ENCODE data around the gene SYT9. TPM values are rescaled to one million over a fixed set of nuclear protein-coding genes. Genes with fewer than 3 reads are reported as not detected.

The SYT9 gene
- total and polyA plus RNA-seq, 9 of the 15 experiments (the other 6 are each of a cell fraction or from before 2014, with no cell fraction given): 0.01 TPM; not detected in 8

DNA sequence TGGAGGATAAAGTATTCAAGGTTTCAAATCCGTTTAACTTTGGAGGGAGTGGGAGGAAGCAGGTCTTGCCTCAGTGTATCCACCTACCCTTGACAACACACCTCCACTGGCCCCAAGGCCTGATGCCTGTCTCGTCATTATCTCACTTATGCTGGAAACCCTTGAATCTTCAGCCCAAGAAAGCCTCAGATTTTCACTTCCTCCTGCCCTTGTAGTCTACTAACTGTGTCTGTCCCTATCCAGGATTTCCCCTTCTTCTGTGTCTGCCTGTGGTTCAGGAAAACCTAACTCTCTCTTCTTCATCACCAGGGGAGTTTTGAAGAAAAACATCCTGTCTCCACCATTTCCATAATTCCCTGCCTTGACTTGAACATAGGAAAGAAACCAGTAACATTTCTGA, 56.1 kb downstream of the SYT9 start:
- no peak for TF ChIP-seq GABPB1 (CRISPR knock-in tag; IDR thresholded peaks at IDR 0.05)
- TF ChIP-seq NONO (IDR thresholded peaks at IDR 0.05; ENCODE audit: low read depth in 2 of 2, low read length in 1 of 2): no peak
- no peak for TF ChIP-seq BRF1 (IDR thresholded peaks at IDR 0.05; ENCODE audit: borderline replicate concordance, extremely low read depth, insufficient read length)
- no peak for TF ChIP-seq ZNF324 (CRISPR knock-in tag; IDR thresholded peaks at IDR 0.05)
- no peak for TF ChIP-seq ZNF436 (CRISPR knock-in tag; IDR thresholded peaks at IDR 0.05)
- FAIRE-seq (no peak), DNase-seq (ENCODE audit: extremely low read depth in 1 of 4, low spot score in 3 of 4) (no peak), ATAC-seq (no peak)
- Histone ChIP-seq H2AFZ (ENCODE audit: low read depth, low read length) (no peak overlapping the region), H4K20me1 (replicated peaks; ENCODE audit: control insufficient read depth, insufficient read depth, low read length) (no peaks in the 10 kb centered on the region), H3K4me1 (replicated peaks in 1 of 2; ENCODE audit: control insufficient read depth in 2 of 2, insufficient read depth in 2 of 2, low read length in 2 of 2) (no peaks in the 10 kb centered on the region), H3K27me3 (ENCODE audit: control insufficient read depth in 2 of 2, insufficient read depth in 2 of 2, low read length in 2 of 2) (no peaks in the 10 kb centered on the region), H3K4me3 (no peak overlapping the region), H3K36me3 (ENCODE audit: control insufficient read depth, insufficient read depth, low read length) (no peaks in the 10 kb centered on the region), H3K9ac (ENCODE audit: insufficient read depth in 1 of 2, low read depth in 2 of 2, low read length in 2 of 2) (no peak overlapping the region), H3K9me3 (replicated peaks; ENCODE audit: control insufficient read depth, insufficient read depth, low read depth, low read length) (no peaks in the 10 kb centered on the region), H3K4me2 (ENCODE audit: insufficient read depth, low read length) (no peak overlapping the region), H3K27ac (ENCODE audit: extremely low read depth, low read depth, low read length) (no peak overlapping the region), H3K79me2 (ENCODE audit: control insufficient read depth, insufficient read depth, low read length) (no peaks in the 10 kb centered on the region), H3K9me1 (ENCODE audit: control insufficient read depth, insufficient read depth, low read length) (no peaks in the 10 kb centered on the region)
- POLR2A ChIA-PET: no interaction called here
- intact Hi-C loops (cut with micrococcal nuclease): no loop called here
- in situ Hi-C loops (cut with MboI): no loop called here
- CTCF ChIA-PET (ENCODE audit: low intra/inter-chr PET ratio): no interaction called here
- no TSS peak for BruUV-seq (replicated peaks)
- 0% methylated on average over 2 of the region's 2 CpGs for WGBS (ENCODE audit: insufficient coverage, low coverage, missing lambda C conversion rate)

DNA sequence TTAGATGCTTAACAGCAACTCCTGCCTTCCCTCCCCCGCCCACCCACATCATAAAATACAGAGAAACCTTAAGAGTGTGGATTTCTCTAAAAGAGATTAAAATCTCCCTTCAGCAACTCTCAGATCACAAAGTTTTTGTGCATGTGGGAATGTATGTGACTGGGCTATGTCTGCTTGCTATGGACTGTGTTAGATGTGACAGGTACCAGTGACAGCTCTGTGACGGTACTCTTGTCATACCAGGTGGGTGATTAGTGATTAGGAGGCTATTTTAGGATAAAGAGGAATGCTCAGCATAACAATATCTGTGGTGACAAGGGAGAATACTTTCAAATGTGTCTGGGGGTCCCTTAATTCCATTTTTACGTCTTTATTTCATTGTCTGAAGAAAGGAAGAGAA, 60.2 kb downstream of the SYT9 start:
- ATAC-seq (no peak), DNase-seq (ENCODE audit: extremely low read depth in 1 of 4, low spot score in 3 of 4) (no peak), FAIRE-seq (no peak)
- Histone ChIP-seq H3K4me3 (no peak overlapping the region), H3K9me3 (replicated peaks; ENCODE audit: control insufficient read depth, insufficient read depth, low read depth, low read length) (no peaks in the 10 kb centered on the region), H3K27me3 (ENCODE audit: control insufficient read depth in 2 of 2, insufficient read depth in 2 of 2, low read length in 2 of 2) (no peaks in the 10 kb centered on the region), H3K4me2 (ENCODE audit: insufficient read depth, low read length) (no peak overlapping the region), H3K9ac (ENCODE audit: insufficient read depth in 1 of 2, low read depth in 2 of 2, low read length in 2 of 2) (no peak overlapping the region), H4K20me1 (replicated peaks; ENCODE audit: control insufficient read depth, insufficient read depth, low read length) (no peaks in the 10 kb centered on the region), H3K27ac (ENCODE audit: extremely low read depth, low read depth, low read length) (no peak overlapping the region), H3K79me2 (ENCODE audit: control insufficient read depth, insufficient read depth, low read length) (no peaks in the 10 kb centered on the region), H2AFZ (ENCODE audit: low read depth, low read length) (no peak overlapping the region), H3K4me1 (replicated peaks in 1 of 2; ENCODE audit: control insufficient read depth in 2 of 2, insufficient read depth in 2 of 2, low read length in 2 of 2) (no peaks in the 10 kb centered on the region), H3K9me1 (ENCODE audit: control insufficient read depth, insufficient read depth, low read length) (no peaks in the 10 kb centered on the region), H3K36me3 (ENCODE audit: control insufficient read depth, insufficient read depth, low read length) (no peaks in the 10 kb centered on the region)
- WGBS (ENCODE audit: insufficient coverage, low coverage, missing lambda C conversion rate): 0% methylated on average over 3 of the region's 3 CpGs
- BruUV-seq (replicated peaks): no TSS peak
- ChIA-PET CTCF (ENCODE audit: low intra/inter-chr PET ratio) (no interaction called here), POLR2A (no interaction called here)
- in situ Hi-C loops (cut with MboI) (no loop called here), intact Hi-C loops (cut with micrococcal nuclease) (no loop called here)
- TF ChIP-seq, protein P1, sequence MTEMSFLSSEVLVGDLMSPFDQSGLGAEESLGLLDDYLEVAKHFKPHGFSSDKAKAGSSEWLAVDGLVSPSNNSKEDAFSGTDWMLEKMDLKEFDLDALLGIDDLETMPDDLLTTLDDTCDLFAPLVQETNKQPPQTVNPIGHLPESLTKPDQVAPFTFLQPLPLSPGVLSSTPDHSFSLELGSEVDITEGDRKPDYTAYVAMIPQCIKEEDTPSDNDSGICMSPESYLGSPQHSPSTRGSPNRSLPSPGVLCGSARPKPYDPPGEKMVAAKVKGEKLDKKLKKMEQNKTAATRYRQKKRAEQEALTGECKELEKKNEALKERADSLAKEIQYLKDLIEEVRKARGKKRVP (CRISPR knock-in tag; IDR thresholded peaks at IDR 0.05): no peak
